Mononuclear cell (primary cell): ENCODE data around the gene AMBP. TPM values are rescaled to one million over a fixed set of nuclear protein-coding genes. Genes with fewer than 3 reads are reported as not detected.

Source experiments
- H3K27me3 ChIP-seq: 2 replicates; pipeline ENCODE4 v1.6.0; 2011; ENCODE audit warnings: low read length, control low read depth; ENCODE audit not compliant: insufficient read depth
- H3K4me1 ChIP-seq: 2 replicates; pipeline ENCODE4 v1.5.1; 2011; ENCODE audit warnings: mild to moderate bottlenecking, low read length, control low read depth; ENCODE audit not compliant: insufficient read depth
- H3K4me3 ChIP-seq: 2 replicates; pipeline ENCODE4 v1.5.1; 2011; ENCODE audit warnings: mild to moderate bottlenecking, low read length, moderate library complexity
- H3K9me3 ChIP-seq: 2 replicates; pipeline ENCODE4 v1.5.1; 2011; ENCODE audit warnings: low read depth, mild to moderate bottlenecking, control low read depth, low read length
- total RNA-seq: library from RNA; depleted of rRNA; stranded (reverse); fragments of >200 nt; gene quantifications from one replicate; pipeline ENCODE4 v1.2.3, GENCODE V29; 2012

Gene AMBP
- total RNA-seq, 1 donor: not detected

GRCh38 chr9:114015607-114016006 lies 62.5 kb downstream of the AMBP start:
- H3K27me3 ChIP-seq: no peaks in the 10 kb centered on the region
- H3K4me1 ChIP-seq: no peaks in the 10 kb centered on the region
- H3K9me3 ChIP-seq: no peaks in the 10 kb centered on the region
- H3K4me3 ChIP-seq: no peak overlapping the region

GRCh38 chr9:114014044-114014443 lies 64.1 kb downstream of the AMBP start:
- no peak overlapping the region for H3K4me3 ChIP-seq
- no peaks in the 10 kb centered on the region for H3K4me1 ChIP-seq
- H3K9me3 ChIP-seq: no peaks in the 10 kb centered on the region
- no peaks in the 10 kb centered on the region for H3K27me3 ChIP-seq

DNA sequence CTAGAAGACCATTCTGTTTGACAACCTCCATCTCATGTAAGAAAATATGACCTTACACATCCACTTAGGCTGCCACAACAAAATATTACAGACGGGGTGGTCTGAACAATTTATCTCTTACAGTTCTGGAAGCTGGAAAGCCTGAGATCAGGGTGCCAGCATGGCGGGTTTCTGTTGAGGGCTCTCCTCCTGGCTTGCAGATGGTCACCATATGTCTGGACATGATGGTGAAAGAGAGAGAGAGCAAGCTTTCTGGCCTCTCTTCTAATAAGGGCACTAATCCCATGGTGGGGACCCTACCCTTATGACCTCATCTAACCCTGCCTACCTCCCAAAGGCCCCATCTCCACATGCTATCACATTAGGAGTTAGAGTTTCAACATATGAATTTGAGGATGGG lies 66.0 kb downstream of the AMBP start:
- Histone ChIP-seq H3K4me1 (no peaks in the 10 kb centered on the region), H3K4me3 (no peak overlapping the region), H3K27me3 (no peaks in the 10 kb centered on the region), H3K9me3 (no peaks in the 10 kb centered on the region)

- no peaks in the 10 kb centered on the region for H3K9me3 ChIP-seq
- no peak overlapping the region for H3K4me3 ChIP-seq
- no peaks in the 10 kb centered on the region for H3K4me1 ChIP-seq
- H3K27me3 ChIP-seq: no peaks in the 10 kb centered on the region
These were observed 66.8 kb downstream of the AMBP start for GRCh38 chr9:114011313-114011712.

Other genes with a start within 250 kb of the AMBP start
- 0.94 TPM for gene ZNF618, start 202.0 kb downstream of the AMBP start, total RNA-seq
- gene KIF12, start 21.0 kb upstream of the AMBP start, total RNA-seq: not detected
- 0.21 TPM for gene COL27A1, start 77.2 kb upstream of the AMBP start, total RNA-seq
- gene ORM1, start 244.8 kb upstream of the AMBP start, total RNA-seq: not detected